Tibial nerve (tissue), 4 donors: ENCODE data around the gene TRPV4.

Experiments
- CTCF ChIP-seq, 5 experiments: fragments of 200-600 bp in 3 of 5; fragments of 450-650 bp in 2 of 5; sonication (generic) in 3 of 5; IDR thresholded peaks; one replicate each; pipeline ENCODE4 v1.5.1; 2016 to 2019; ENCODE audit warnings: antibody characterized with exemption in 5 of 5, mild to moderate bottlenecking in 3 of 5, moderate library complexity in 2 of 5
- EP300 ChIP-seq, 2 donors: sonication (generic); formaldehyde crosslinking; IDR thresholded peaks; one replicate each; pipeline ENCODE4 v1.6.1; 2017; ENCODE audit warnings: antibody characterized with exemption in 2 of 2, mild to moderate bottlenecking in 1 of 2
- POLR2A ChIP-seq, 2 donors: fragments of 450-650 bp; IDR thresholded peaks; one replicate each; pipeline ENCODE4 v1.6.1; 2017; ENCODE audit warnings: antibody characterized with exemption in 2 of 2, mild to moderate bottlenecking in 2 of 2, moderate library complexity in 2 of 2

DNA sequence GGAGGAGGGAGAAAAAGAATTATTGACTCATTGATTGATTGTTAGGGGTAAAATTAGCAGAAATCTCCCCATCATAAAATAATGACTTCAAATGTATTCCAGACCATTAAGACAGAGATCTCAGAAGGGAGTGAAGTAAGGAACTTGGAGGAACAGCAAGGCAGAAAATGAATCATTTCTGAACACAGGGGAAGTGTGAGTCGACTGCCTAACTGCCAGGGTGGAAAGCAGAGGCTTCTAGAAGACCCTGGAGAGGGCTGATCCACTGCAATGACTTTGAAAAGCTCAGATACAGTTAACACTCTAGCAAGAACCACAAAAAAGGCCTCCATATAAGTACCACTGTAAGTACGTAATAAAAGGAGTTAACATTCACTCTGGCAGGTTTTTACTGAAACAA, 37.5 kb upstream of the TRPV4 start:
- TF ChIP-seq POLR2A (IDR thresholded peaks at IDR 0.05) (no peak), CTCF (IDR thresholded peaks at IDR 0.05) (no peak), EP300 (IDR thresholded peaks at IDR 0.05) (no peak)
